Parathyroid adenoma (tissue), 2 donors: ENCODE measurements around the gene PJVK.

ENCODE experiments used
- H2AFZ ChIP-seq: fragments of 300-600 bp; sonication (generic); one replicate; pipeline ENCODE4 v1.7.0; 2017; ENCODE audit warnings: antibody characterized with exemption, mild to moderate bottlenecking
- H3K27ac ChIP-seq: fragments of 300-600 bp; sonication (generic); one replicate; pipeline ENCODE4 v1.7.0; 2017
- H3K27me3 ChIP-seq: fragments of 300-600 bp; sonication (generic); one replicate; pipeline ENCODE4 v1.7.0; 2017; ENCODE audit warnings: low read length; ENCODE audit not compliant: control insufficient read depth, insufficient read depth
- H3K36me3 ChIP-seq: fragments of 300-600 bp; sonication (generic); one replicate; pipeline ENCODE4 v1.7.0; 2017; ENCODE audit warnings: low read length; ENCODE audit not compliant: control insufficient read depth, insufficient read depth
- H3K4me1 ChIP-seq: fragments of 300-600 bp; sonication (generic); one replicate; pipeline ENCODE4 v1.7.0; 2017; ENCODE audit warnings: control low read depth
- H3K4me2 ChIP-seq: fragments of 300-600 bp; sonication (generic); one replicate; pipeline ENCODE4 v1.7.0; 2017; ENCODE audit warnings: low read length
- H3K4me3 ChIP-seq: fragments of 300-600 bp; sonication (generic); one replicate; pipeline ENCODE4 v1.7.0; 2017; ENCODE audit warnings: low read depth, low read length
- H3K79me2 ChIP-seq: fragments of 300-600 bp; sonication (generic); one replicate; pipeline ENCODE4 v1.7.0; 2017; ENCODE audit warnings: control low read depth
- H3K9ac ChIP-seq: fragments of 300-600 bp; sonication (generic); one replicate; pipeline ENCODE4 v1.7.0; 2017; ENCODE audit warnings: mild to moderate bottlenecking
- H3K9me3 ChIP-seq: fragments of 300-600 bp; sonication (generic); one replicate; pipeline ENCODE4 v1.7.0; 2017; ENCODE audit warnings: low read length; ENCODE audit not compliant: control insufficient read depth
- CTCF ChIP-seq: fragments of 300-600 bp; sonication (generic); IDR thresholded peaks from one replicate; pipeline ENCODE4 v1.7.0; 2017; ENCODE audit warnings: antibody characterized with exemption, mild to moderate bottlenecking
- donor health status: primary hyperparathyroidism.

PJVK gene

GRCh38 chr2:178428396-178428806 lies 22.8 kb upstream of the PJVK start:
- H3K4me1 ChIP-seq = no peaks in the 10 kb centered on the region
- H3K27ac ChIP-seq = no peak overlapping the region
- no peak for TF ChIP-seq CTCF
- no peaks in the 10 kb centered on the region for H3K9me3 ChIP-seq
- no peak overlapping the region for H3K4me2 ChIP-seq
- H3K27me3 ChIP-seq = no peaks in the 10 kb centered on the region
- no peaks in the 10 kb centered on the region for H3K79me2 ChIP-seq
- no peak overlapping the region for H3K4me3 ChIP-seq
- no peaks in the 10 kb centered on the region for H3K36me3 ChIP-seq
- H3K9ac ChIP-seq = no peak overlapping the region
- no peak overlapping the region for H2AFZ ChIP-seq

GRCh38 chr2:178429336-178429735 lies 21.8 kb upstream of the PJVK start:
- Histone ChIP-seq H3K36me3 (no peaks in the 10 kb centered on the region), H3K9ac (no peak overlapping the region)
- TF ChIP-seq CTCF = no peak

GRCh38 chr2:178436662-178437061 lies 14.5 kb upstream of the PJVK start:
- Histone ChIP-seq H2AFZ (no peak overlapping the region), H3K9me3 (no peaks in the 10 kb centered on the region), H3K4me1 (no peaks in the 10 kb centered on the region), H3K9ac (no peak overlapping the region), H3K27me3 (no peaks in the 10 kb centered on the region), H3K4me2 (no peak overlapping the region), H3K36me3 (no peaks in the 10 kb centered on the region), H3K27ac (no peak overlapping the region), H3K79me2 (no peaks in the 10 kb centered on the region), H3K4me3 (no peak overlapping the region)
- no peak for TF ChIP-seq CTCF

More at GRCh38 chr2:178429336-178429735, 21.8 kb upstream of the PJVK start:
- H3K27me3 ChIP-seq = no peaks in the 10 kb centered on the region
- no peaks in the 10 kb centered on the region for H3K4me1 ChIP-seq
- no peak overlapping the region for H2AFZ ChIP-seq
- H3K4me3 ChIP-seq = no peak overlapping the region
- H3K79me2 ChIP-seq = no peaks in the 10 kb centered on the region
- no peak overlapping the region for H3K27ac ChIP-seq
- no peak overlapping the region for H3K4me2 ChIP-seq
- H3K9me3 ChIP-seq = no peaks in the 10 kb centered on the region

GRCh38 chr2:178441426-178441825 lies 9.8 kb upstream of the PJVK start:
- Histone ChIP-seq H3K27me3 (no peaks in the 10 kb centered on the region), H3K27ac (no peak overlapping the region), H3K9ac (no peak overlapping the region), H3K4me3 (no peak overlapping the region), H3K36me3 (no peaks in the 10 kb centered on the region), H3K9me3 (no peaks in the 10 kb centered on the region), H3K4me2 (no peak overlapping the region), H3K4me1 (no peaks in the 10 kb centered on the region), H2AFZ (no peak overlapping the region), H3K79me2 (peaks cover 3% of the 10 kb centered on the region)
- no peak for TF ChIP-seq CTCF

- peaks cover 3% of the 10 kb centered on the region for H3K79me2 ChIP-seq
- H3K27ac ChIP-seq = no peak overlapping the region
- no peak for TF ChIP-seq CTCF
Observed at GRCh38 chr2:178448968-178449661, 2.1 kb upstream of the PJVK start.

More at GRCh38 chr2:178448968-178449661, 2.1 kb upstream of the PJVK start:
- peaks cover 19% of the 10 kb centered on the region for H3K4me1 ChIP-seq
- H3K4me3 ChIP-seq = peak overlapping the region; percentile 82
- H3K36me3 ChIP-seq = no peaks in the 10 kb centered on the region
- H3K9ac ChIP-seq = no peak overlapping the region
- no peaks in the 10 kb centered on the region for H3K27me3 ChIP-seq
- H3K9me3 ChIP-seq = no peaks in the 10 kb centered on the region
- H2AFZ ChIP-seq = no peak overlapping the region
- peak overlapping the region; percentile 55 for H3K4me2 ChIP-seq
